Mammary epithelial cell (primary cell): ENCODE measurements around the gene BAG5.

Experiments
- CTCF ChIP-seq, 2 donors: IDR thresholded peaks in 1 of 2; conservative IDR thresholded peaks in 1 of 2; 2 replicates each; pipeline ENCODE4 v1.5.1; 2011 to 2012; ENCODE audit warnings: inconsistent platforms in 2 of 2, low read length in 2 of 2, mild to moderate bottlenecking in 2 of 2, control low read depth in 1 of 2, low read depth in 1 of 2; ENCODE audit not compliant: insufficient read depth in 1 of 2; ENCODE audit errors: extremely low read depth in 1 of 2
- EZH2 ChIP-seq: IDR thresholded peaks from 2 replicates; pipeline ENCODE4 v1.6.1; 2012; ENCODE audit warnings: low read length, inconsistent platforms, borderline replicate concordance

GRCh38 chr14:103520269-103520656 lies 42.2 kb downstream of the BAG5 start:
- no peak for TF ChIP-seq CTCF (conservative IDR thresholded peaks at IDR 0.05 in 1 of 2, IDR thresholded peaks at IDR 0.05 in 1 of 2; ENCODE audit: extremely low read depth in 1 of 2, insufficient read depth in 1 of 2, low read depth in 1 of 2, low read length in 2 of 2)
- no peak for TF ChIP-seq EZH2
